Retina (tissue), 1 donor: ENCODE measurements around the gene USP54.
"Not testable (repeated sequence)": the region's sequence is repeated elsewhere in the genome, so short reads cannot be mapped to it uniquely, and the experiment has no call there.

Experiments
- DNase-seq: peaks from one replicate; pipeline ENCODE4 v3.0.0-alpha.2; 2016

Gene USP54, protein sequence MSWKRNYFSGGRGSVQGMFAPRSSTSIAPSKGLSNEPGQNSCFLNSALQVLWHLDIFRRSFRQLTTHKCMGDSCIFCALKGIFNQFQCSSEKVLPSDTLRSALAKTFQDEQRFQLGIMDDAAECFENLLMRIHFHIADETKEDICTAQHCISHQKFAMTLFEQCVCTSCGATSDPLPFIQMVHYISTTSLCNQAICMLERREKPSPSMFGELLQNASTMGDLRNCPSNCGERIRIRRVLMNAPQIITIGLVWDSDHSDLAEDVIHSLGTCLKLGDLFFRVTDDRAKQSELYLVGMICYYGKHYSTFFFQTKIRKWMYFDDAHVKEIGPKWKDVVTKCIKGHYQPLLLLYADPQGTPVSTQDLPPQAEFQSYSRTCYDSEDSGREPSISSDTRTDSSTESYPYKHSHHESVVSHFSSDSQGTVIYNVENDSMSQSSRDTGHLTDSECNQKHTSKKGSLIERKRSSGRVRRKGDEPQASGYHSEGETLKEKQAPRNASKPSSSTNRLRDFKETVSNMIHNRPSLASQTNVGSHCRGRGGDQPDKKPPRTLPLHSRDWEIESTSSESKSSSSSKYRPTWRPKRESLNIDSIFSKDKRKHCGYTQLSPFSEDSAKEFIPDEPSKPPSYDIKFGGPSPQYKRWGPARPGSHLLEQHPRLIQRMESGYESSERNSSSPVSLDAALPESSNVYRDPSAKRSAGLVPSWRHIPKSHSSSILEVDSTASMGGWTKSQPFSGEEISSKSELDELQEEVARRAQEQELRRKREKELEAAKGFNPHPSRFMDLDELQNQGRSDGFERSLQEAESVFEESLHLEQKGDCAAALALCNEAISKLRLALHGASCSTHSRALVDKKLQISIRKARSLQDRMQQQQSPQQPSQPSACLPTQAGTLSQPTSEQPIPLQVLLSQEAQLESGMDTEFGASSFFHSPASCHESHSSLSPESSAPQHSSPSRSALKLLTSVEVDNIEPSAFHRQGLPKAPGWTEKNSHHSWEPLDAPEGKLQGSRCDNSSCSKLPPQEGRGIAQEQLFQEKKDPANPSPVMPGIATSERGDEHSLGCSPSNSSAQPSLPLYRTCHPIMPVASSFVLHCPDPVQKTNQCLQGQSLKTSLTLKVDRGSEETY (N-terminal part only)

DNA sequence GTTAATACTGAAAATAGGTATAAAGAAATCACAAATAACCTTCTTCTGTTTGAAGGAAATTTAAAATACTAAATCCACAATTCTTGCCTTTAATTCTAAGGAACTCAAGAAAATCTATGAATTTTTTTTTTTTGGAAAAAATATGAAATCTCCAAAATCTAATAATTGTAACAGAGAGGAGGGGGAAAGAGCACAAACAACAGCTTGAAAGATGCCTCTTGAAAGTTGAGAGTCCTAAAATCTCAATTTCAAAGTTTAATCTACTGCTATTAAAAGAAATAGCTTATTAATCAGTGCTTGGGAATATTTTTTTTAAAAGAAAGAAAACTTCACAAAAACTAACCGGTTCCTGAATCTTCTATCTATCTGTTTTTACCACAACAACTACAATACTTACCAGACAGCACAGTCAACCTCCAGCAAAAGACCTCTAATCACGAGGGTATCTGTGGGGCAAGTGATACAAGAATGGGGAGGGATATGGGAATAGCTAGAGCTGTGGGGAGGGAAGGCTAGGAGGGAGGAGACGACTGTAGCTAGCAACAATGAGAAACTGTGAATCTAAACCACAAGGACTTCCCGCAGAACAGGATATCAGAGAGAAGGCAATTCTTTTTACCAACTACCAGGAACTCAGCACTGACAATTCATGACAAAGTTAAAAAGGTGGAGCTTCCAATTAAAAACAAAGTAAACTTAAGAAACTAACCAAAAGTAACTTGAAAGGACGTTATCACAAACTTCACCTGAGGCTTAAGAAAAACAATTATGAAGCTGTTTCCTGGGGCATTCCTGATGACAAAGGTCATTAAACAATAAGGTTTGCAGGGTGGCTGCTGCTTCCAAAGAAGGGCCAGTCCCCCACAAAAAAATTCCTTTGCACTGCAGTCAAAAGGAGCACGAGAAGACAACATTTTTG is at the start of gene USP54:
Gene USP54 (minus strand): TSS at position 462 of the 919 bp plus-strand sequence. CDS start 15,684 bp downstream, outside the sequence.
- DNase-seq, result peak; percentile 46

DNA sequence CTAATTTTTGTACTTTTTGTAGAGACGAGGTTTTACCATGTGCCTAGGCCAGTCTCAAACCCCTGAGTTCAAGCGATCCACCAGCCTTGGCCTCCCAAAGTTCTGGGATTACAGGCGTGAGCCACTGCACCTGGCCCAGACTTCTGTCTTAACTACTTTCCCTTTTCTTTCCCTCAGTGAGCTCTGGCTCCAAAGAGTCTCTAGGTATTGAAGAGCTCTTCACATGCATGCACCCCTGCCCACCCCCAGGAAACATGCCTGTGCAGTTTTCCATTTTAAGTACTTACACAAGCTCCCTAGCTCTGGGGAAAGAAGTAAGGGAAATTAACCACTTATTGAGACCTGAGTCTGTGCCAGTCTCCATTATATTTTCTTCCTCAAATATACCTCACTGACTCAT is 48.1 kb upstream of the USP54 start:
- no peak for DNase-seq

DNA sequence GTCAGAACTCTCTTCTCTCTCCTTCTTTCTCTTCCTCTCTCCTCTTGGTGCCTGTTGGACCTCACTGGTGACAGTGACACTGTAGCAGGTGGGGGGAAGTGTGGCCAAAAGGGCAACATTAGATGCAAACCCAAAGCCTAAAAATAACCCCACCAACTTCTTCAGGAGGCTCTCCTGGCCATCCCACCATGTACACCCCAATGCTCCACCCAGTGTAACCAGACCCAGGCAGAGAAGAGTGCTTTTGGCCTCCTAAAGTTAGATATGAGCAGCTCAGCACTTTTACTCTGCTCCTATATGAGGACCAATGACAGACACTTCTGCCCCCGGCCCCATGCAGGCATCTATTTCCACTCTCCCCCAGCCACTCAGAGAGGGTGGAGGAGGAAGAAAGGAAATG is 44.6 kb upstream of the USP54 start:
- no peak for DNase-seq

DNA sequence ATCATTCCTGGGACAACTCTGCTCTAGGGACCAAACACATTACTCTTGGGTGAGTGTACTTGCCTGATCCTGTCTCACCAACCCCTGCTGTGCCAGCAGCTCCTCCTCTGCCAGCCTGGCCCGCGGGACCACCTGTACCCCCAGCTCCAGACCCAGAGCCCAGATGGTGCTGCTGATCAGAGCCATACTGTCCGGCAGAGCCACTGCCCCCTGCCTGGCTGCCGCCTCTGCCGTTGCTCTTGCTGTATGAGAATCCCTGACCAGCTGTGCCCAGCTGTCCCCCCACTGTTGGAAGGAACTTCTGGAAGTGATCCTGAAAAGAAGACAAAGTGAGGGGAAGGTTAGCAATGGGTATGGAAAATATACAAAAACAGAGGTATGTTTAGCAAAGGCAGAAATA is 43.3 kb upstream of the USP54 start:
- no peak for DNase-seq

DNA sequence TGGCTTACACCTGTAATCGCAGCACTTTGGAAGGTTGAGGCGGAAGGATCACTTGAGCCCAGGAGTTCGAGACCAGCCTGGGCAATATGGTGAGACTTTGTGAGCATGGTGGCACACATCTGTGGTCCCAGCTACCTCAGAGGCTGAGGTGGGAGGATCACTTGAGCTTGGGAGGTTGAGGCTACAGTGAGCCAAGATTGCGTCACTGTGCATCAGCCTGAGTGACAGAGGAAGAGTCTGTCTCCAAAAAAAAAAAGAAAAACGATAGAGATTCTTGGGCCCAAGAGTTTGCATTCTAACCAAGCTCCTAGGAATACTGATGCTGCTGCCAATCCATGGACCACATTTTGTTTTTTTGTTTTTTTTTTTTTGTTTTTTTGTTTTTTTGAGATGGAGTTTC is 38.0 kb upstream of the USP54 start:
- DNase-seq, result no peak

GRCh38 chr10:73628405-73628804 is 37.3 kb upstream of the USP54 start:
- no peak for DNase-seq

GRCh38 chr10:73627300-73627699 is 36.2 kb upstream of the USP54 start:
- no peak for DNase-seq

- peak; percentile 93 for DNase-seq
These were observed 35.0 kb upstream of the USP54 start for GRCh38 chr10:73625884-73626752.

- DNase-seq, result peak; percentile 76
These were observed 34.1 kb upstream of the USP54 start for GRCh38 chr10:73625004-73625883.

DNA sequence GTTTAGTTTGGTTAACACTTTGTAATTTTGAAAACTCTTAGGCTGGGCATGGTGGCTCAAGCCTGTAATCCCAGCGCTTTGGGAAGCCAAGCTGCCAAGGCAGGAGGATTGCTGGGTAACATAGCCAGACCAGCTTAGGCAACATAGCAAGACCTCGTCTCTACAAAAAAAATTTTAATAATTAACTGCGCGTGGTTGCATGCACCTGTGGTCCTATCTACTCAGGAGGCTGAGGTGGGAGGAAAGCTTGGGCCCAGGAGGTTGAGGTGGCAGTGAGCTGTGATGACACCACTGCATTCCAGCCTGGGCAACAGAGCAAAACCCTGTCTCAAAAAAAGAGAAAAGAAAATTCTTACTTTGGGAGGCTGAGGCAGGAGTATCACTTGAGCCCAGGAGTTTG is 31.9 kb upstream of the USP54 start:
- no peak for DNase-seq

- DNase-seq, result not testable (repeated sequence)
These were observed 29.8 kb upstream of the USP54 start for GRCh38 chr10:73620974-73621373.

DNA sequence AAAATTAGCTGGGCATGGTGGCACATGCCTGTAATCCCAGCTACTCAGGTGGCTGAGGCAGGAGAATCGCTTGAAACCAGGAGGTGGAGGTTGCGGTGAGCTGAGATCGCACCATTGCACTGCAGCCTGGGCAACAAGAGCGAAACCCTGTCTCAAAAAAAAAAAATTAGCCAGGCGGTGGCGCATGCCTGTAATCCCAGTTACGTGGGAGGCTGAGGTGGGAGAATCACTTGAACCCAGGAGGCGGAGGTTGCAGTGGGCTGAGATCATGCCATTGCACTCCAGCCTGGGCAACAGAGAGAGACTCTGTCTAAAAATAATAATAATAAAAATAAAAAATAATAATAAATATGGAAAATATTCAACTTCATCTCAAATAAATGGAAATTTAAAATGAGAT is 26.0 kb upstream of the USP54 start:
- not testable (repeated sequence) for DNase-seq

- DNase-seq, result no peak
These were observed 23.6 kb upstream of the USP54 start for GRCh38 chr10:73614720-73615119.

GRCh38 chr10:73609116-73609515 is 18.0 kb upstream of the USP54 start:
- DNase-seq, result no peak

- peak; percentile 4 for DNase-seq
These were observed 10.4 kb upstream of the USP54 start for GRCh38 chr10:73601486-73601921.

GRCh38 chr10:73597346-73597745 is 6.2 kb upstream of the USP54 start:
- no peak for DNase-seq

- no peak for DNase-seq
These were observed 2.7 kb upstream of the USP54 start for GRCh38 chr10:73593812-73594211.

DNA sequence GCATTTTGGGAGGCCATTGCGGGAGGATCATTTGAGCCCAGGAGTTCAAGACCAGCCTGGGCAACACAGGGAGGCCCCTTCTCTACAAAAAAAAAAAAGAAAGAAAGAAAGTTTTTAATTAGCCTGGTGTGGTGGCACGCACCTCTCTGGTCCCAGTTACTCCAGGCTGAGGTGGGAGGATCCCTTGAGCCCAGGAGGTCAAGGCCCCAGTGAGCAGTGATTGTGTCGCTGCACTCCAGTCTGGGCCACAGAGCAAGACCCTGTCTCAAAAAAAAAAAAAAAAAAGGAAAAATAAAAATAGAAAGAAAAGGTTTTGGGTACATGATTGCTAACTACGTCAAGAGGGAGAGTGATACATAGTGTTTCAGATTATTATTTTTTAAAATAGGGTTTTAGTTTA is 2.0 kb upstream of the USP54 start:
- DNase-seq, result no peak

GRCh38 chr10:73591935-73592699 is 975 bp upstream of the USP54 start:
- peak; percentile 65 for DNase-seq
